Mononuclear cell (primary cell): ENCODE data around the gene OR6C76. TPM values are rescaled to one million over a fixed set of nuclear protein-coding genes. Genes with fewer than 3 reads are reported as not detected.
"Not testable (repeated sequence)": the region's sequence is repeated elsewhere in the genome, so short reads cannot be mapped to it uniquely, and the experiment has no call there.

Experiments used
- H3K27me3 ChIP-seq: 2 replicates; pipeline ENCODE4 v1.6.0; 2011; ENCODE audit warnings: low read length, control low read depth; ENCODE audit not compliant: insufficient read depth
- H3K4me1 ChIP-seq: 2 replicates; pipeline ENCODE4 v1.5.1; 2011; ENCODE audit warnings: mild to moderate bottlenecking, low read length, control low read depth; ENCODE audit not compliant: insufficient read depth
- H3K4me3 ChIP-seq: 2 replicates; pipeline ENCODE4 v1.5.1; 2011; ENCODE audit warnings: mild to moderate bottlenecking, low read length, moderate library complexity
- H3K9me3 ChIP-seq: 2 replicates; pipeline ENCODE4 v1.5.1; 2011; ENCODE audit warnings: low read depth, mild to moderate bottlenecking, control low read depth, low read length
- total RNA-seq: library from RNA; depleted of rRNA; stranded (reverse); fragments of >200 nt; gene quantifications from one replicate; pipeline ENCODE4 v1.2.3, GENCODE V29; 2012

Gene OR6C76
- not detected for total RNA-seq

- Histone ChIP-seq H3K4me3 (no peak within 1 kb of the TSS), H3K9me3 (no peaks in the 10 kb centered on the region)
These were observed at the start of gene OR6C76 for GRCh38 chr12:55425954-55426353. Gene OR6C76 (plus strand): TSS chr12:55426254. CDS start chr12:55426254, 0 bp downstream.

GRCh38 chr12:55385891-55386290 is 40.2 kb upstream of the OR6C76 start:
- H3K9me3 ChIP-seq = no peaks in the 10 kb centered on the region
- H3K4me1 ChIP-seq = no peaks in the 10 kb centered on the region
- no peak overlapping the region for H3K4me3 ChIP-seq
- peaks cover 7% of the 10 kb centered on the region for H3K27me3 ChIP-seq

More at GRCh38 chr12:55425954-55426353, at the start of gene OR6C76:
- peaks cover 16% of the 10 kb centered on the region for H3K27me3 ChIP-seq
- no peaks in the 10 kb centered on the region for H3K4me1 ChIP-seq

DNA sequence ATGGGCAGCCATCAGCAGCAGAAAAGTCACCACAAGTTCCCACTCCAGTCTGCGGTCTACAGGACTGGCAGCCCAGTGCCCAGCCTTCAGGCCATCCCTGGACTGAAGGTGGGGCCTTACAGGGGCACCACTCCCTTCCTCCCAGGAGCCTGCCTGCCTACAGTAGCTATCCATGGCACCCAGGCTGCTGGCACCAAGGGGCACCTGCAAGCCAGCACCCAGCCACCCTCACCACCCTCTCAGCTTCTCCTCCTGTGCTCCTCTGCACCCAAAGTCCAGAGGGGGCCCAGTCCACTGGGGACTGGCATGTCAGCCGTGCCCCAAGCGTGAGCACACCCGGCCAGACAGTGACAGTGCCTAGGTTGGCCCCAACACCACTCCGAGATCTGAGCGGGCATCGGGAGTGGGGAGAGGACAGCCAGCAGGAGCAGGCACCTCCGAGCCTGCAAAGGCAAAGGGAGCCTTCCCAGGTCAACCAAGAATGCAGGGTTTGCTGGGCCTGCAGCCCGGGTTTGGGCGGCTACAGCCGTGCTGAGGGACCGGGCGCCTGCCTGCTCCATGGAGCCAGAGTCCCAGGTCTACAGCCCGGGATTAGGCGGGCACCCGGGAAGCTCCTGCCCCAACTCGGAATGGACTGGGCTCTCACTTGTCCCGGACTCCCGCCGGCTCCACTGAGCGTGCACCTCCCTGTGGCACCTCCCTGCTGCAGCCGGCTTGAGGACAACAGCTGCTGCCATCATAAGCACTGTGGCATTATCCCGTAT is 33.8 kb upstream of the OR6C76 start:
- H3K4me3 ChIP-seq = no peak overlapping the region
- no peaks in the 10 kb centered on the region for H3K9me3 ChIP-seq
- no peaks in the 10 kb centered on the region for H3K4me1 ChIP-seq
- H3K27me3 ChIP-seq = peaks cover 16% of the 10 kb centered on the region

- Histone ChIP-seq H3K27me3 (peaks cover 16% of the 10 kb centered on the region), H3K4me1 (no peaks in the 10 kb centered on the region), H3K9me3 (no peaks in the 10 kb centered on the region), H3K4me3 (no peak overlapping the region)
These were observed 29.7 kb upstream of the OR6C76 start for GRCh38 chr12:55396326-55396725.

DNA sequence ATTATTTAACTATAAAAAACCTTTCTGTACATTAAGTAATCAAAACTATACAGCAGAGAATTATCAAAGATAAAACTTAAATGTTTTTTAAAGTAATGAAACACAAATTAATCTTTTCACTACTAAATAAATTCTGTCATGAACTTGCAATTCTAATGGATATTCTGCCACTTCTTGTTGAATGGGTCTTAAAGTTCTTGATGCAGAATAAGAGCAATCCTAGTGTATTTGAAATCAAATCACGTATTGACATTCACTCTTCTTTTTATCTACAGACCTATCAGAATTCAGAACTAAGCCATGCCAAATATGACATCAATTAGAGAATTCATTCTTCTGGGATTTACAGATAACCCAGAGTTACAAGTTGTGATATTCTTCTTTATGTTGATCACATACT is 25.8 kb upstream of the OR6C76 start, which contains the start of gene OR6C65:
Gene OR6C65 (plus strand): TSS at position 301 of the 400 bp plus-strand sequence. CDS start 0 bp downstream, at position 301.
- H3K9me3 ChIP-seq = no peaks in the 10 kb centered on the region
- H3K4me1 ChIP-seq = no peaks in the 10 kb centered on the region
- no peak within 1 kb of the TSS for H3K4me3 ChIP-seq
- H3K27me3 ChIP-seq = peaks cover 20% of the 10 kb centered on the region

GRCh38 chr12:55407866-55408265 is 18.2 kb upstream of the OR6C76 start:
- Histone ChIP-seq H3K9me3 (peaks cover 4% of the 10 kb centered on the region), H3K4me3 (no peak overlapping the region), H3K27me3 (peaks cover 12% of the 10 kb centered on the region)

DNA sequence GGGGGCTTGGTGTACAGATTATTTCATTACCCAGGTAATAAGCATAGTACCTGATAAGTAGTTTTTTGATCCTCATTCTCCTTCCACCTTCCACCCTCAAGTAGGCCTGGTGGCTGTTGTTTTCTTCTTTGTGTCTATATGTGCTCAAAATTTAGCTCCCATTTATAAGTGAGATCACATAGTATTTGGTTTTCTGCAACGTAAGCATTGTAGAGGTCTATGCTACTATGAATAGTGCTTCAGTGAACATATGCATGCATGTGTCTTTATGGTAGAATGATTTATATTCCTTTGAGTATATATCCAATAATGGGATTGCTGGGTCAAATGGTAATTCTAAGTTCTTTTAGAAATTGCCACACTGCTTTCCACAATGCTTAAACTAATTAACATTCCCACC is 16.9 kb upstream of the OR6C76 start:
- H3K4me3 ChIP-seq, H3K27me3 ChIP-seq, H3K9me3 ChIP-seq, H3K4me1 ChIP-seq: not testable (repeated sequence)

More at GRCh38 chr12:55407866-55408265, 18.2 kb upstream of the OR6C76 start:
- no peaks in the 10 kb centered on the region for H3K4me1 ChIP-seq

DNA sequence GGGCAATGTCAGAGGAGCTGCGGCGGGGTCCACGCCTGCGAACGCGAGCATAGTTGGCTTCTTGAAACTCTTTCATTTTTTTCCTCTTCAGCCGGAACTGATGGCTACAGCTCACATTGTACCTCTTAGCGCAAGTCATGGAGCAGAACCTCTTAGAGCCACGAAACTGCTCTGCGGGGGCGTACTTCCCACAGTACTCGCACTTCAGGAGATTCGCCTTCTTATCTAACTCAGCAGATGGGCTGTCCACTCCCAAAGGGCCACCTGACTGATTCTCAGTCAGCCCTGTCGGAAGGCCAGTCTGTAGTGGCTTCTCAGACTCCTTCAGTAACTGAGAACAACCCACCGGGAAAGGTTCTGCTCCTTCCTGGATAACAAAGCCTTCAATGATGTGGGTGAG is 13.9 kb upstream of the OR6C76 start:
- H3K4me3 ChIP-seq, H3K9me3 ChIP-seq, H3K4me1 ChIP-seq: not testable (repeated sequence)
- peaks cover 26% of the 10 kb centered on the region for H3K27me3 ChIP-seq

DNA sequence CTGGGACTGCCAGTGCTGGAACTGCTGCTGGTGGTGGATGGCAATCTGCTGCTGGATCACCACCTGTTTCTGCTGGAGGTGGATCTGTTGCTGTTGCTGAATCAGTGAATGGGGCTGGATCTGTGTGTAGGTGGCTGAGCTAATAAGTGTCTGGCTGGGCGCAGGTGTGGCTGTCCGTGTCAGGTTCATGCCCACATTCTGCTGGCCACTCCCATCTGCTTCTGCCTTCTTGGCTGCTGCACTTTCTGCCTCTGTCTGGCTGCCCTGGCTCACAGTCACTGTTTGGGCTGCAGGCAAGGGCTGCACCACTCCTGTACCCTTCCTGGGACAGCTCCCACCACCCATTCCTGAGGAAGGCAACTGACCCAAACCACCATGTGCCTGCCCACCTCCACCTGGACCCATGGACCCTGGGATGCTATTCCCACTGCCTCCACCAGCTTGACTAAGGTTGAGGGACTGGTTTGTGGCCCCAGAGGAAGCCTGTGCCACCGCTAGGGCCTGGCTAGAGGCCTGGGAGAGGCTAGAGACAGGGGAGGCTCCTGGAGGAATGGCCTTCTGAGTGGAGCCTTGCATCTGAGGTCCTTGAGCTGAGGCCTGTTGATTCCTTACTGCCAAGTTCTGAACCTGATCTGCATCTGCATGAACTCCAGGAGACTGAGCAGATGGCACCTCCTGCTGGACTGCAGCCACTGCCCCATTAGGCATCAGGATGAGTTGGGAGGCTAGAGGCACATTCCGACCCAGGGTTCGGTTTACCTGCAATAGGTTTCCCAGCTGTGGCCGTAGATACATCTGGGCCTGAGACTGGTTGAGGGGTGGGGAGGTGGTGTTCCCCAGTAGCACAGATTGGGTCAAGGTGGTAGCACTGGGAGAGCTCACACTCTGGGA is 12.3 kb upstream of the OR6C76 start:
- H3K4me3 ChIP-seq = not testable (repeated sequence)
- H3K27me3 ChIP-seq = peaks cover 33% of the 10 kb centered on the region

DNA sequence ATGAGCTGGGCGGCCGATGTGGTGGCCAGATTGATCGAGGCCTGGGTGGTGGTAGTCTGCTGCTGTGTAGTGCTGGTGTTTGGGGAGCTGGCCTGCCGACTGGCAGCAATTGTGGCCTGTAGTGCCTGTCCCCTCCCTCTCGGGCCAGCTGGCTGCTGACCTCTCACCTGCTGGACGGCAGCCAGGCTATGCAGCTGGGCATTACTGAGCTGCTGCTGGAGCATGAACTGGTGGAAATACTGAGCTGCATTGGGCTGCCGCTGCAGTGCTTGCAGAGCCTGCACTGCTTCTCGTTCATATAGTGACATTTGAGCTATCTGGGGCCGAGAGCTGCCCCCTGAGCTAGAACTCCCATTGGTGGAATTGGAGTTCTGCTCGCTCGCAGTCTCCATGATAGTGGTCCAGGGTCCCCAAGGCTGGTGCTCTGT is 11.6 kb upstream of the OR6C76 start:
- peaks cover 37% of the 10 kb centered on the region for H3K27me3 ChIP-seq
- not testable (repeated sequence) for H3K9me3 ChIP-seq, H3K4me1 ChIP-seq

More for the DNA sequence above, 12.3 kb upstream of the OR6C76 start:
- H3K9me3 ChIP-seq, H3K4me1 ChIP-seq: not testable (repeated sequence)

DNA sequence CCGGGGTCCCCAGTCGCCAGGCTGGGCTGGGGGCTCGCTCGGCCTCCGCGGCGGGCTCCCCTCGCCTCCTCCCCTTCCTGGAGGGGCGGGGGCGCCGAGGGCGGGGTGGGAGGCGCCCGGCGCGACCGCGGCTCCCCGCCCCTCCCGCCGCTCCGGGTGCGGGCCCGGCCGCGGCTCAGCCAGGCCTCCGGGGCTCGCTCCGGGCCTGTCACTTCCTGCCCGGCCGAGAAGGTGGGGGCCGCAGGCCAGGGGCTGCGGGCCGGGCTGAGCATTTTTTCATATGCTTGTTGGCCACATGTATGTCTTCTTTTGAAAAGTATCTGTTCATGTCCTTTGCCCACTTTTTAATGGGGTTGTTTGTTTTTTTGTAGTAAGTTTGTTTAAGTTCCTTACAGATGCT is 11.2 kb upstream of the OR6C76 start:
- not testable (repeated sequence) for H3K4me3 ChIP-seq, H3K9me3 ChIP-seq, H3K4me1 ChIP-seq
- peaks cover 38% of the 10 kb centered on the region for H3K27me3 ChIP-seq

More for the DNA sequence above, 11.6 kb upstream of the OR6C76 start:
- not testable (repeated sequence) for H3K4me3 ChIP-seq

DNA sequence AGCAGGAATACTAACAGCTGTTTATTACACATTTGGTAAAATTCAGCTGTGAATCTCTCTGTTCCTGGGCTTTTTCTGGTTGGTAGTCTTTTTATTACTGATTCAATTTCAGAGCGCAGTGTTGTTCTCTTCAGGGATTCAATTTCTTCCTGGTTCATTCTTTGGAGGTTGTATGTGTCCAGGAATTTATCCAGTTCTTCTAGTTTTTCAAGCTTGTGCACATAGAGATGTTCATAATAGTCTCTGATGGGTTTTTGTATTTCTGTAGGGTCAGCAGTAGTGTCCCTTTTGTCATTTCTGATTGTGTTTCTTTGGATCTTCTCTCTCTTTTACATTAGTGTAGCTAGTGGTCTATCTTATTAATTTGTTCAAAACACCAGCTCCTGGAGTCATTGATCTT is 9.1 kb upstream of the OR6C76 start:
- no peaks in the 10 kb centered on the region for H3K4me1 ChIP-seq
- H3K9me3 ChIP-seq = no peaks in the 10 kb centered on the region
- H3K4me3 ChIP-seq = no peak overlapping the region
- H3K27me3 ChIP-seq = peaks cover 42% of the 10 kb centered on the region

DNA sequence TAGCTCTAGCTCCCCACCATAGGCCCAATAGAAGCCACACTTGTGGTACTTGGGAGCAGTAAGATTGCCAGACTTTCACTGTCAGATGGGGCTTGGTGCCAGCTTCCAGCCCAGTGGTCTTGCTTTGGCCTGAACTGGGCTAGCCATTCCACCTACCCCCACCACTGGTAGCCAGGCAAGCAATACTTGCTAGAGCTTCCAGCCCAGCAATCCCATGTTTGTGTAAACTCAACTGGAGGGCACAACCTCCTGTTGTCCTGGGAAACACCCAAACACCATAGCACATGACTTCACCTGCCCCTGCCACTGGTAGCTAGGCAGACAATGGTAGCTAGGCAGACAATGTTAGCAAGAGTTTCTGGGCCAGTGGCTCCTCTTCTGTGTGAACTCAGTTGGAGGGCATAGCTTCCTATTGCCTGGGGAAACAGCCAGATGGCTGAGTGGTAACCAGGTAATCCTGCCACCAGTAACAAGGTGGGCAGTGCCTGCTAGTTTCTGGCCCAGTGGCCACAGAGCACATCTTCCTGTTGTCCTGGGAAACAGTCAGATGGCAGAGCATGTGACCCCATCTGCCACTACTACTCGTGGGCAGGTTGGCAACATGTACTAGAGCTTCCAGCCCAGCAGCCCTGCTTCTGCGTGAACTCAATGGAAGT is 5.6 kb upstream of the OR6C76 start:
- H3K4me3 ChIP-seq = no peak overlapping the region
- no peaks in the 10 kb centered on the region for H3K9me3 ChIP-seq
- no peaks in the 10 kb centered on the region for H3K4me1 ChIP-seq
- H3K27me3 ChIP-seq = peaks cover 46% of the 10 kb centered on the region

DNA sequence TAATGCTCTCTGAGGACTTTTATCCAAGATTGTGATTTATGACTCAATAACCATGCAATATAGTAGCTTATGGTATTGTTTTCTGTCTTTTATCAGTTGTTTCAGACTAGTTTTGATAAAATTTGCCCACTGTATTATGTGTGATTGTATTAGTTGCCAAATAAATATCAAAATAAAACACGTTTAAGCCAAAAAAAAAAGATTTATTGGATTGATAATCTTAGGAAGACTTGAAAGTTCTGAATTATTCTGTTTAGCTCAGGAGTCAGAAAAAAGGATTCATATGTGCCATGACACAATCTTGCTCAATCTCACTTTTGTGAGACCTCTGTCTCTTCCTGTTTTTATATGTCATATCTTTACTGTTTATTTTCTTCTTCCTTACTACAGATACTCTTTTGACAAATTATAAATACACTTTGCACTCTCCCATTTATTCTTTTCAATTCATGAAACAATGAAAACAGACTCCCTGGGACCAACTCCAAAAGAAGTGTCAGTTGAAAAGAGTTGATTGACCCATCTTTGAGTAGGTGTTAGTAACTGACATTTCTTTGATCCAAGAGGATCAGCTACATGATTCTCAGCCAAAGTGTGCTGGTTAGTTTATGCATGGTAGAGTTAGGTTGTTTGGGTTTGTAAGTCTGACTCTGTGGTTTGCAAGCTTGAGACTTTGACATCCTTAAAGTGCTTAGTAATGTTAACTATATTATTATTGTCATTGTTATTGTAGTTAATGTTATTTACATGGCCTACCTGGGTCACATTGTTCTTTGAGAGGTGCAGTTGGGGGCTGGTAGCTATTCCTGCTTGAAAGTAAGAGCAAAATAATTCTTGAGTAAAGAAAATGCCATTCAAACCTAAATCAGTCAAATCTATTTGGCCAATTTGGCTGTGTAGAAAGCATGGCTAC is 2.5 kb downstream of the OR6C76 start:
- H3K27me3 ChIP-seq = peaks cover 18% of the 10 kb centered on the region
- H3K9me3 ChIP-seq = no peaks in the 10 kb centered on the region
- H3K4me1 ChIP-seq = no peaks in the 10 kb centered on the region
- no peak overlapping the region for H3K4me3 ChIP-seq
